ENCODE results near the gene FBXO8. TPM values are rescaled to one million over a fixed set of nuclear protein-coding genes. Genes with fewer than 3 reads are reported as not detected.

Gene FBXO8
- total RNA-seq, 1 donor from 2014 or later = 12.4 TPM

DNA sequence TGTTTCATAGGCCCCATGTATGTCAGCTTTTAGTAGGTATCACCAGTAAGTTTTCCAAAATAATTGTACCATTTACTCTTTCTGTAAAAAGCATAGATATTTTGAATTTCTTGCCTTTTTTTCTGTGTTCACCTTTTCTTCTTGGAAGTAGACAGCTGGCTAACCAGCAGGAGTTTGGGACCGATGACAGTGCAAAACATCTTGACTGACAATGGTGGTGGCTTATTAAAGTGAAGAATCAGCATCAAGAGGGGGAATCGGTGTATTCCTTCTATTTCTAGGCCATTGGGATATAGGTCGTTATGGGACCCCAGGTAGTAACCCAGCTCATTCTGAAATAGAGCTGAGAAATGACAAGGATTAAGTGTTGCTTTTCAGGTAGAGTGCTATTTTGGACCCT lies 3.4 kb upstream of the FBXO8 start:
- Mint-ChIP-seq H3K36me3 (ENCODE audit: low read depth, unreplicated experiment) (no peaks in the 10 kb centered on the region), H3K27ac (ENCODE audit: unreplicated experiment) (no peak overlapping the region), H3K4me3 (ENCODE audit: unreplicated experiment) (no peak overlapping the region), H3K4me1 (ENCODE audit: unreplicated experiment) (peaks cover 19% of the 10 kb centered on the region), H3K27me3 (ENCODE audit: unreplicated experiment) (peaks cover 12% of the 10 kb centered on the region), H3K9me3 (ENCODE audit: unreplicated experiment) (no peaks in the 10 kb centered on the region)
- DNase-seq (ENCODE audit: low spot score) = no peak
- TF ChIP-seq, protein P1, sequence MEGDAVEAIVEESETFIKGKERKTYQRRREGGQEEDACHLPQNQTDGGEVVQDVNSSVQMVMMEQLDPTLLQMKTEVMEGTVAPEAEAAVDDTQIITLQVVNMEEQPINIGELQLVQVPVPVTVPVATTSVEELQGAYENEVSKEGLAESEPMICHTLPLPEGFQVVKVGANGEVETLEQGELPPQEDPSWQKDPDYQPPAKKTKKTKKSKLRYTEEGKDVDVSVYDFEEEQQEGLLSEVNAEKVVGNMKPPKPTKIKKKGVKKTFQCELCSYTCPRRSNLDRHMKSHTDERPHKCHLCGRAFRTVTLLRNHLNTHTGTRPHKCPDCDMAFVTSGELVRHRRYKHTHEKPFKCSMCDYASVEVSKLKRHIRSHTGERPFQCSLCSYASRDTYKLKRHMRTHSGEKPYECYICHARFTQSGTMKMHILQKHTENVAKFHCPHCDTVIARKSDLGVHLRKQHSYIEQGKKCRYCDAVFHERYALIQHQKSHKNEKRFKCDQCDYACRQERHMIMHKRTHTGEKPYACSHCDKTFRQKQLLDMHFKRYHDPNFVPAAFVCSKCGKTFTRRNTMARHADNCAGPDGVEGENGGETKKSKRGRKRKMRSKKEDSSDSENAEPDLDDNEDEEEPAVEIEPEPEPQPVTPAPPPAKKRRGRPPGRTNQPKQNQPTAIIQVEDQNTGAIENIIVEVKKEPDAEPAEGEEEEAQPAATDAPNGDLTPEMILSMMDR (IDR thresholded peaks at IDR 0.05; ENCODE audit: unreplicated experiment) = no peak

DNA sequence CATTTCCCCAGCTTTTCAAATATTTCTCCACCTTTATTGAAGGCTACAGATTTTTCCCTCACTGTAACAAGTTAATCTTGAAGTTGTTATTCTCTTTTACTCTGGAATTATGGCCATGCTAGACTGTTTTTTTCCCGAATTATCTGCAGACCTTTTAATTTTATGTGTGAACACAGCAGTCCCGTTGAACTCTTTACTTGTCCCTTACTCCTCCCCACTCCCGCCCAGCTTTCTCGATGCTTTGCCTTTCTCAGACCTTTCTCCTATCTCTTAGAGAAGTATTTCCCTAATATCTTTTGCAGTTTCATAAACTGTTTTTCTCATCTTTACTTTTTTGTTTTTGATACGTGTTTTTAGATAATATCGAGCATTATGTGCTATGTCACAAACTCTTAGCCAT lies 1.0 kb upstream of the FBXO8 start:
- no peak for DNase-seq (ENCODE audit: low spot score)
- peaks cover 22% of the 10 kb centered on the region for H3K4me1 Mint-ChIP-seq (ENCODE audit: unreplicated experiment)
- H3K27ac Mint-ChIP-seq (ENCODE audit: unreplicated experiment) = peak overlapping the region; percentile 100
- H3K36me3 Mint-ChIP-seq (ENCODE audit: low read depth, unreplicated experiment) = no peaks in the 10 kb centered on the region
- peak overlapping the region; percentile 99 for H3K4me3 Mint-ChIP-seq (ENCODE audit: unreplicated experiment)
- H3K27me3 Mint-ChIP-seq (ENCODE audit: unreplicated experiment) = peaks cover 14% of the 10 kb centered on the region
- TF ChIP-seq, protein P1 (IDR thresholded peaks at IDR 0.05; ENCODE audit: unreplicated experiment) = no peak
- H3K9me3 Mint-ChIP-seq (ENCODE audit: unreplicated experiment) = no peaks in the 10 kb centered on the region

DNA sequence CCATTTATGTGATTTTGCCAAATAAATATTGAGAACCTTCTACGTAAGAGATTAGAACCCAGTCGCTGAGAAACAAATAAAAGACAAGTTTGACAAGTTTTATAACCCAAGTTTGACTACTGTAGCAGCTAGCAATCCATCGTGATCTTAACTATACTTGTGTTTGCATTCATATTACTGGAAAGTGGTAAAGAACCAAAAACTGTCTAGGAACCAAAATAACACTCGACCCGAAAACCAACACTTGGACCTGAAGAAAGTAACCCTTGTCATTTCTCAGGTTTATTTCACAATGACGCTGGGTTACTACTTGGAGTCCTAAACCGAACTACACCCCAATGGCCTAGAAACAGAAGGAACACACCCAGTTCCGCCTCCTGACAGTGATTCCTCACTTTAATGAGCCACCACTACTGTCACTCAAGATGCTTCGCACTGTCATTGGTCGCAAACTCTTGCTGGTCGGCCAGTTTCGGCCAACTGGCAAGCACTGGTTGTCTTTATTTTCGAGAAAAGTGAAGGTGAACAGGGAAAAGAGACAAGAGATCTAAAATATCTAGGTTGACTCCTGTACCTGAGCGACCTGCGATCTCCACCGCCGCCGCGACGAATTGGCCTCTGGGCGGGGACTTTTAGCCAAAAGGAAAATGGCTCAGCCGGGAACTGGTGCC lies 496 bp downstream of the FBXO8 start:
- H3K4me3 Mint-ChIP-seq (ENCODE audit: unreplicated experiment) = peak overlapping the region; percentile 99
- no peaks in the 10 kb centered on the region for H3K36me3 Mint-ChIP-seq (ENCODE audit: low read depth, unreplicated experiment)

DNA sequence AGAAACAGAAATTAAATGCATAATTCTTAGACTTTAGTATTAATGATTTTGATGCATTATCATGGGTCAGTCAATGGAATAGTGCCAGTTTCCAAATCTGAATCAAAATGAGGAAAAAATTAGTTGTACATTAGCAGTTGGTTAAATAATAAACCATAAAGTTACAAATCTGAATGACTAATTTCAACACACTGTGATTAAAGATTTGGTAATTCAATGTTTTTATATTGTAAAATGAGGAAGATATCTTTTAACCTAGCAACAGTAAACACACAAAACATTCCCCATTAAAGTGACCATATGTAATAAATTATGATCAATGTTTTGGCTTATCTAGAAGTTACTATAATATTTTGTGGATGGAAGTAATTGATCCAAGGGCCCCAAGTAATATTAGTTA lies 1.6 kb downstream of the FBXO8 start:
- TF ChIP-seq, protein P1 (IDR thresholded peaks at IDR 0.05; ENCODE audit: unreplicated experiment) = no peak
- Mint-ChIP-seq H3K27me3 (ENCODE audit: unreplicated experiment) (peaks cover 14% of the 10 kb centered on the region), H3K27ac (ENCODE audit: unreplicated experiment) (no peak overlapping the region), H3K9me3 (ENCODE audit: unreplicated experiment) (no peaks in the 10 kb centered on the region), H3K4me3 (ENCODE audit: unreplicated experiment) (peak overlapping the region; percentile 99), H3K36me3 (ENCODE audit: low read depth, unreplicated experiment) (no peaks in the 10 kb centered on the region), H3K4me1 (ENCODE audit: unreplicated experiment) (peaks cover 22% of the 10 kb centered on the region)
- DNase-seq (ENCODE audit: low spot score) = no peak

More for the DNA sequence above, 496 bp downstream of the FBXO8 start:
- peak; percentile 62 for DNase-seq (ENCODE audit: low spot score)
- H3K27ac Mint-ChIP-seq (ENCODE audit: unreplicated experiment) = peak overlapping the region; percentile 100
- no peaks in the 10 kb centered on the region for H3K9me3 Mint-ChIP-seq (ENCODE audit: unreplicated experiment)
- TF ChIP-seq, protein P1 (IDR thresholded peaks at IDR 0.05; ENCODE audit: unreplicated experiment) = no peak
- peaks cover 14% of the 10 kb centered on the region for H3K27me3 Mint-ChIP-seq (ENCODE audit: unreplicated experiment)
- peaks cover 22% of the 10 kb centered on the region for H3K4me1 Mint-ChIP-seq (ENCODE audit: unreplicated experiment)

DNA sequence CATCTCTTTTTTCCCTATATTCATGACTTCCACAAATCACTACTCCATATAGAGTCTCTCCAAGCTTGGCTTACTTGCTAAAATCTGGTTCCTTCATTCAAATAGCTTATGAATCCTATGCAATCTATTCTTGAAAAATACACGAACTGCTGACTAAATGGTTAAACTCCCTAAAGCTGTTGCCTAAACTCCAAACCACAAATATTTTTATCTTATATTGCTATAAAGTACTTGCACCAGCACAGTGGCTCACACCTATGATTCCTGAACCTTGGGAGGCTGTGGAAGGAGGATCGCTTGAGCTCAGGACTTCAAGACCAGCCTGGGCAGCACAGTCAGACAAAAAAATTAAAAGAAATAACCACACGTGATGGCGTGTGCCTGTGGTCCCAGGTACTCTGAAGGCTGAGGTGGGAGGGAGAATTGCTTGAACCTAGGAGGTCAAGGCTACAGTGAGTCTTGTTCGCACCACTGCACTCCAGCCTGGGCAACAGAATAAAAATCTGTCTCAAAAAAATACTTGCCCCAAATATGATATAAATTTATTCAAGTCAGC lies 2.2 kb downstream of the FBXO8 start:
- H3K4me1 Mint-ChIP-seq (ENCODE audit: unreplicated experiment) = peaks cover 22% of the 10 kb centered on the region
- no peaks in the 10 kb centered on the region for H3K36me3 Mint-ChIP-seq (ENCODE audit: low read depth, unreplicated experiment)
- H3K27ac Mint-ChIP-seq (ENCODE audit: unreplicated experiment) = no peak overlapping the region
- H3K4me3 Mint-ChIP-seq (ENCODE audit: unreplicated experiment) = no peak overlapping the region
- TF ChIP-seq, protein P1 (IDR thresholded peaks at IDR 0.05; ENCODE audit: unreplicated experiment) = no peak
- DNase-seq (ENCODE audit: low spot score) = no peak
- peaks cover 14% of the 10 kb centered on the region for H3K27me3 Mint-ChIP-seq (ENCODE audit: unreplicated experiment)
- H3K9me3 Mint-ChIP-seq (ENCODE audit: unreplicated experiment) = no peaks in the 10 kb centered on the region

Data from endothelial cell (in vitro differentiated cells).